ENCODE data around the gene RHD.
"Not testable (repeated sequence)": the region's sequence is repeated elsewhere in the genome, so short reads cannot be mapped to it uniquely, and the experiment has no call there.

DNA sequence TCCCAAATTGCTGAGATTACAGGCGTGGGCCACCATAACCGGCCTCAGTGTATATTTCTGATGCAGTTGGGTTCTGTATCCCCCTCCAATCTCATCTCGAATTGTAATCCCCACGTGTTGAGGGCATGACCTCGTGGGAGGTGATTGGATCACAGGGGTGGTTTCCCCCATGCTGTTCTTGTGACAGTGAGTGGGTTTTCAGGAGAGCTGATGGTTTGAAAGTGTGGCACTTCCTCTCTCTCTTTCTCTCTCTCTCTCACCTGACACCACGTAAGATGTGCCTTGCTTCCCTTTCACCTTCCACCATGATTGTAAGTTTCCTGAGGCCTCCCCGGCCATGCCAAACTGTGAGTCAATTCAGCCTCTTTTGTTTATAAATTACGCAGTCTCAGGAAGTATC, 24.2 kb downstream of the RHD start:
- TF ChIP-seq, protein P1, sequence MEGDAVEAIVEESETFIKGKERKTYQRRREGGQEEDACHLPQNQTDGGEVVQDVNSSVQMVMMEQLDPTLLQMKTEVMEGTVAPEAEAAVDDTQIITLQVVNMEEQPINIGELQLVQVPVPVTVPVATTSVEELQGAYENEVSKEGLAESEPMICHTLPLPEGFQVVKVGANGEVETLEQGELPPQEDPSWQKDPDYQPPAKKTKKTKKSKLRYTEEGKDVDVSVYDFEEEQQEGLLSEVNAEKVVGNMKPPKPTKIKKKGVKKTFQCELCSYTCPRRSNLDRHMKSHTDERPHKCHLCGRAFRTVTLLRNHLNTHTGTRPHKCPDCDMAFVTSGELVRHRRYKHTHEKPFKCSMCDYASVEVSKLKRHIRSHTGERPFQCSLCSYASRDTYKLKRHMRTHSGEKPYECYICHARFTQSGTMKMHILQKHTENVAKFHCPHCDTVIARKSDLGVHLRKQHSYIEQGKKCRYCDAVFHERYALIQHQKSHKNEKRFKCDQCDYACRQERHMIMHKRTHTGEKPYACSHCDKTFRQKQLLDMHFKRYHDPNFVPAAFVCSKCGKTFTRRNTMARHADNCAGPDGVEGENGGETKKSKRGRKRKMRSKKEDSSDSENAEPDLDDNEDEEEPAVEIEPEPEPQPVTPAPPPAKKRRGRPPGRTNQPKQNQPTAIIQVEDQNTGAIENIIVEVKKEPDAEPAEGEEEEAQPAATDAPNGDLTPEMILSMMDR (IDR thresholded peaks at IDR 0.05; ENCODE audit: insufficient read depth, low read length) = not testable (repeated sequence)
- TF ChIP-seq SPI1 (IDR thresholded peaks at IDR 0.05; ENCODE audit: borderline replicate concordance, low read depth); POLR2AphosphoS5 (IDR thresholded peaks at IDR 0.05; ENCODE audit: low read depth): not testable (repeated sequence)
- TF ChIP-seq, protein P2, sequence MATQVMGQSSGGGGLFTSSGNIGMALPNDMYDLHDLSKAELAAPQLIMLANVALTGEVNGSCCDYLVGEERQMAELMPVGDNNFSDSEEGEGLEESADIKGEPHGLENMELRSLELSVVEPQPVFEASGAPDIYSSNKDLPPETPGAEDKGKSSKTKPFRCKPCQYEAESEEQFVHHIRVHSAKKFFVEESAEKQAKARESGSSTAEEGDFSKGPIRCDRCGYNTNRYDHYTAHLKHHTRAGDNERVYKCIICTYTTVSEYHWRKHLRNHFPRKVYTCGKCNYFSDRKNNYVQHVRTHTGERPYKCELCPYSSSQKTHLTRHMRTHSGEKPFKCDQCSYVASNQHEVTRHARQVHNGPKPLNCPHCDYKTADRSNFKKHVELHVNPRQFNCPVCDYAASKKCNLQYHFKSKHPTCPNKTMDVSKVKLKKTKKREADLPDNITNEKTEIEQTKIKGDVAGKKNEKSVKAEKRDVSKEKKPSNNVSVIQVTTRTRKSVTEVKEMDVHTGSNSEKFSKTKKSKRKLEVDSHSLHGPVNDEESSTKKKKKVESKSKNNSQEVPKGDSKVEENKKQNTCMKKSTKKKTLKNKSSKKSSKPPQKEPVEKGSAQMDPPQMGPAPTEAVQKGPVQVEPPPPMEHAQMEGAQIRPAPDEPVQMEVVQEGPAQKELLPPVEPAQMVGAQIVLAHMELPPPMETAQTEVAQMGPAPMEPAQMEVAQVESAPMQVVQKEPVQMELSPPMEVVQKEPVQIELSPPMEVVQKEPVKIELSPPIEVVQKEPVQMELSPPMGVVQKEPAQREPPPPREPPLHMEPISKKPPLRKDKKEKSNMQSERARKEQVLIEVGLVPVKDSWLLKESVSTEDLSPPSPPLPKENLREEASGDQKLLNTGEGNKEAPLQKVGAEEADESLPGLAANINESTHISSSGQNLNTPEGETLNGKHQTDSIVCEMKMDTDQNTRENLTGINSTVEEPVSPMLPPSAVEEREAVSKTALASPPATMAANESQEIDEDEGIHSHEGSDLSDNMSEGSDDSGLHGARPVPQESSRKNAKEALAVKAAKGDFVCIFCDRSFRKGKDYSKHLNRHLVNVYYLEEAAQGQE (IDR thresholded peaks at IDR 0.05; ENCODE audit: insufficient replicate concordance, low read depth) = not testable (repeated sequence)

Measured in HL-60 (cell line).